Body of pancreas (tissue), 4 donors: Measurements from ENCODE around the gene RPS6KA2.

Source experiments
- POLR2A ChIP-seq, 3 donors: fragments of 450-650 bp; IDR thresholded peaks; one replicate each; pipeline ENCODE4 v1.6.1; 2016; ENCODE audit warnings: antibody characterized with exemption in 3 of 3, mild to moderate bottlenecking in 2 of 3
- TF ChIP-seq, protein P1 (sequence below), 7 experiments: fragments of 450-650 bp in 4 of 7; fragments of 200-600 bp in 3 of 7; sonication (generic) in 3 of 7; IDR thresholded peaks; one replicate each; pipeline ENCODE4 v1.5.1; 2016 to 2019; ENCODE audit warnings: antibody characterized with exemption in 7 of 7

DNA sequence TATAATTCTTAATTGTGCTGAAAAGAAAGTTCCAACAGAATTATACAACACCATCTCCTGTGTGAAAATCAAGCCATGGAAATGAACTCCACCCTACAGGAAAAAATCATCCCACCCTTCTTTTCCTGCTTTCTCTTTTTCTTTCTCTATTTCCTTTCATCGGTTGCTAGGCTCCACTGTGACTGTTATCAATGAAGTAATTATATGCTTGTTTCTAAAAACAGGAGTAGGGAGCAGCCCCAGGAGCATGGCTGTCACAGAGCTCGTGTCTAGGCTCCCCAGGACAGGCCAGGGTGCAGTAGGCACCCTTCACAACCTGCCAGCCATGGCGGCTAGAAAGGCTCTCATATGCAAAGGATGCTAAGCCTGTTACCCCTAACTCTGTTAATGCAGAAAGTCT, 257.3 kb downstream of the RPS6KA2 start:
- TF ChIP-seq, protein P1, sequence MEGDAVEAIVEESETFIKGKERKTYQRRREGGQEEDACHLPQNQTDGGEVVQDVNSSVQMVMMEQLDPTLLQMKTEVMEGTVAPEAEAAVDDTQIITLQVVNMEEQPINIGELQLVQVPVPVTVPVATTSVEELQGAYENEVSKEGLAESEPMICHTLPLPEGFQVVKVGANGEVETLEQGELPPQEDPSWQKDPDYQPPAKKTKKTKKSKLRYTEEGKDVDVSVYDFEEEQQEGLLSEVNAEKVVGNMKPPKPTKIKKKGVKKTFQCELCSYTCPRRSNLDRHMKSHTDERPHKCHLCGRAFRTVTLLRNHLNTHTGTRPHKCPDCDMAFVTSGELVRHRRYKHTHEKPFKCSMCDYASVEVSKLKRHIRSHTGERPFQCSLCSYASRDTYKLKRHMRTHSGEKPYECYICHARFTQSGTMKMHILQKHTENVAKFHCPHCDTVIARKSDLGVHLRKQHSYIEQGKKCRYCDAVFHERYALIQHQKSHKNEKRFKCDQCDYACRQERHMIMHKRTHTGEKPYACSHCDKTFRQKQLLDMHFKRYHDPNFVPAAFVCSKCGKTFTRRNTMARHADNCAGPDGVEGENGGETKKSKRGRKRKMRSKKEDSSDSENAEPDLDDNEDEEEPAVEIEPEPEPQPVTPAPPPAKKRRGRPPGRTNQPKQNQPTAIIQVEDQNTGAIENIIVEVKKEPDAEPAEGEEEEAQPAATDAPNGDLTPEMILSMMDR (IDR thresholded peaks at IDR 0.05), result no peak
- TF ChIP-seq POLR2A (IDR thresholded peaks at IDR 0.05), result no peak
